HFF-Myc (cell line): ENCODE data around the gene IFFO2.

Experiments used
- DNase-seq: peaks from one replicate; pipeline ENCODE4 v3.0.0-alpha.2; 2011; ENCODE audit warnings: low read depth; ENCODE audit errors: extremely low read depth
- H3K4me3 ChIP-seq: replicated peaks from 2 replicates; pipeline ENCODE4 v1.5.1; 2011; ENCODE audit warnings: low read depth, mild to moderate bottlenecking, control low read depth, low read length
- CTCF ChIP-seq: IDR thresholded peaks from 2 replicates; pipeline ENCODE4 v1.5.1; 2012; ENCODE audit warnings: mild to moderate bottlenecking, low read depth, low read length, control low read depth; ENCODE audit errors: missing control alignments

Gene IFFO2

GRCh38 chr1:18882486-18882885, 74.0 kb downstream of the IFFO2 start:
- no peak for TF ChIP-seq CTCF
- no peak for DNase-seq
- no peak overlapping the region for H3K4me3 ChIP-seq

- no peak for DNase-seq
- no peak overlapping the region for H3K4me3 ChIP-seq
- no peak for TF ChIP-seq CTCF
Measured at GRCh38 chr1:18881642-18882431, 74.6 kb downstream of the IFFO2 start.

- DNase-seq = no peak
- no peak for TF ChIP-seq CTCF
Measured at GRCh38 chr1:18881164-18881563, 75.3 kb downstream of the IFFO2 start.

GRCh38 chr1:18880585-18880984, 75.9 kb downstream of the IFFO2 start:
- no peak for DNase-seq
- TF ChIP-seq CTCF = no peak
- H3K4me3 ChIP-seq = no peak overlapping the region

More at GRCh38 chr1:18881164-18881563, 75.3 kb downstream of the IFFO2 start:
- no peak overlapping the region for H3K4me3 ChIP-seq

- no peak for TF ChIP-seq CTCF
- no peak for DNase-seq
- no peak overlapping the region for H3K4me3 ChIP-seq
Measured at GRCh38 chr1:18879791-18880309, 76.6 kb downstream of the IFFO2 start.

GRCh38 chr1:18879215-18879790, 77.2 kb downstream of the IFFO2 start:
- H3K4me3 ChIP-seq = no peak overlapping the region
- no peak for DNase-seq
- TF ChIP-seq CTCF = no peak
